Measurements from ENCODE around the gene PITPNC1.

- no peak for TF ChIP-seq POLR2A (IDR thresholded peaks at IDR 0.05)
- TF ChIP-seq, protein P1, sequence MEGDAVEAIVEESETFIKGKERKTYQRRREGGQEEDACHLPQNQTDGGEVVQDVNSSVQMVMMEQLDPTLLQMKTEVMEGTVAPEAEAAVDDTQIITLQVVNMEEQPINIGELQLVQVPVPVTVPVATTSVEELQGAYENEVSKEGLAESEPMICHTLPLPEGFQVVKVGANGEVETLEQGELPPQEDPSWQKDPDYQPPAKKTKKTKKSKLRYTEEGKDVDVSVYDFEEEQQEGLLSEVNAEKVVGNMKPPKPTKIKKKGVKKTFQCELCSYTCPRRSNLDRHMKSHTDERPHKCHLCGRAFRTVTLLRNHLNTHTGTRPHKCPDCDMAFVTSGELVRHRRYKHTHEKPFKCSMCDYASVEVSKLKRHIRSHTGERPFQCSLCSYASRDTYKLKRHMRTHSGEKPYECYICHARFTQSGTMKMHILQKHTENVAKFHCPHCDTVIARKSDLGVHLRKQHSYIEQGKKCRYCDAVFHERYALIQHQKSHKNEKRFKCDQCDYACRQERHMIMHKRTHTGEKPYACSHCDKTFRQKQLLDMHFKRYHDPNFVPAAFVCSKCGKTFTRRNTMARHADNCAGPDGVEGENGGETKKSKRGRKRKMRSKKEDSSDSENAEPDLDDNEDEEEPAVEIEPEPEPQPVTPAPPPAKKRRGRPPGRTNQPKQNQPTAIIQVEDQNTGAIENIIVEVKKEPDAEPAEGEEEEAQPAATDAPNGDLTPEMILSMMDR (IDR thresholded peaks at IDR 0.05): no peak
These were observed 48.6 kb downstream of the PITPNC1 start for GRCh38 chr17:67425571-67426160.

Measured in uterus (tissue), 2 donors.